SK-N-SH (cell line): Measurements from ENCODE around the gene ETV3. TPM values are rescaled to one million over a fixed set of nuclear protein-coding genes. Genes with fewer than 3 reads are reported as not detected.
A peak's percentile ranks its signal among the peaks of the same experiment; 100 is the strongest.

Experiments
- CTCF ChIA-PET: fragments of 300-600, 350-600 bp; formaldehyde crosslinking; extraction: SDS; loops from one replicate; lab custom pipeline; 2021; lab: Yijun Ruan, JAX
- POLR2A ChIA-PET: fragments of 350-600 bp; sonication (Branson Sonifier 250); formaldehyde crosslinking; extraction: SDS; loops from one replicate; lab custom pipeline; 2020; ENCODE audit warnings: antibody characterized with exemption, inconsistent platforms; lab: Yijun Ruan, JAX
- DNase-seq: peaks from one replicate; pipeline ENCODE4 v3.0.0; 2012
- H2AFZ ChIP-seq: fragments of 200-600 bp; sonication (generic); 2 replicates; pipeline ENCODE4 v1.8.1; 2016; ENCODE audit warnings: antibody characterized with exemption, mild to moderate bottlenecking, low read depth
- H3F3A ChIP-seq: fragments of 200-600 bp; sonication (generic); replicated peaks from 2 replicates; pipeline ENCODE3; 2016; ENCODE audit warnings: antibody characterized with exemption, mild to moderate bottlenecking; ENCODE audit not compliant: insufficient read depth
- H3K27ac ChIP-seq, 2 experiments: fragments of 200-500 bp in 1 of 2; fragments of 200-600 bp in 1 of 2; sonication (Bioruptor generic) in 1 of 2; sonication (generic), shearing (Covaris generic) in 1 of 2; 2 replicates each; pipeline versions ENCODE4 v1.5.1 to v1.6.1; 2014 to 2016; ENCODE audit warnings: low read depth in 2 of 2, inconsistent platforms in 1 of 2, low read length in 1 of 2, mild to moderate bottlenecking in 1 of 2, mixed read lengths in 1 of 2
- H3K27me3 ChIP-seq: fragments of 200-600 bp; sonication (generic), shearing (Covaris generic); 2 replicates; pipeline ENCODE4 v1.6.1; 2016; ENCODE audit warnings: mixed run types; ENCODE audit not compliant: insufficient read depth
- H3K36me3 ChIP-seq, 2 experiments: fragments of 200-500 bp in 1 of 2; fragments of 200-600 bp in 1 of 2; sonication (Bioruptor generic) in 1 of 2; sonication (generic) in 1 of 2; replicated peaks in 1 of 2; 2 replicates each; pipeline versions ENCODE3 to v1.5.1; 2014 to 2016; ENCODE audit warnings: low read length in 1 of 2, mild to moderate bottlenecking in 1 of 2; ENCODE audit not compliant: insufficient read depth in 2 of 2, control insufficient read depth in 1 of 2
- H3K4me1 ChIP-seq, 2 experiments: fragments of 200-500 bp in 1 of 2; fragments of 200-600 bp in 1 of 2; sonication (Bioruptor generic) in 1 of 2; sonication (generic), shearing (Covaris generic) in 1 of 2; 2 replicates each; pipeline versions ENCODE4 v1.5.1 to v1.6.1; 2014 to 2016; ENCODE audit warnings: low read depth in 1 of 2, low read length in 1 of 2, mixed run types in 1 of 2; ENCODE audit not compliant: insufficient read depth in 2 of 2, control insufficient read depth in 1 of 2
- H3K4me2 ChIP-seq: fragments of 200-600 bp; sonication (generic), shearing (Covaris generic); 2 replicates; pipeline ENCODE4 v1.6.1; 2017; ENCODE audit warnings: mixed run types
- H3K4me3 ChIP-seq, 2 experiments: fragments of 200-500 bp in 1 of 2; fragments of 200-600 bp in 1 of 2; sonication (Bioruptor generic) in 1 of 2; sonication (generic), shearing (Covaris generic) in 1 of 2; 2 replicates each; pipeline versions ENCODE4 v1.5.1 to v1.8.1; 2014 to 2016; ENCODE audit warnings: low read depth in 2 of 2, inconsistent platforms in 1 of 2, low read length in 1 of 2, mild to moderate bottlenecking in 1 of 2, mixed read lengths in 1 of 2, moderate library complexity in 1 of 2
- H3K79me2 ChIP-seq: fragments of 200-600 bp; sonication (generic); 2 replicates; pipeline ENCODE4 v1.8.1; 2017; ENCODE audit warnings: mild to moderate bottlenecking; ENCODE audit not compliant: insufficient read depth
- H3K9ac ChIP-seq: fragments of 200-600 bp; sonication (generic); 2 replicates; pipeline ENCODE4 v1.6.1; 2017; ENCODE audit warnings: mixed run types
- H3K9me2 ChIP-seq: fragments of 200-600 bp; sonication (generic); 2 replicates; pipeline ENCODE4 v1.6.1; 2017; ENCODE audit warnings: mixed run types
- H3K9me3 ChIP-seq: fragments of 200-600 bp; sonication (generic); 2 replicates; pipeline ENCODE4 v1.6.1; 2017; ENCODE audit warnings: mixed run types, mild to moderate bottlenecking, moderate library complexity
- H4K20me1 ChIP-seq: fragments of 200-600 bp; sonication (generic); 2 replicates; pipeline ENCODE4 v1.6.1; 2017; ENCODE audit warnings: mild to moderate bottlenecking, mixed run types; ENCODE audit not compliant: insufficient read depth
- CHD2 ChIP-seq: fragments of 150-350 bp; IDR thresholded peaks from 2 replicates; pipeline ENCODE4 v1.6.1; 2018; ENCODE audit warnings: low read length; ENCODE audit not compliant: partially characterized antibody
- CTCF ChIP-seq: fragments of 200-600 bp; sonication (generic); IDR thresholded peaks from 2 replicates; pipeline ENCODE4 v1.6.1; 2017; ENCODE audit warnings: antibody characterized with exemption, mild to moderate bottlenecking, moderate library complexity
- EP300 ChIP-seq, 2 experiments: IDR thresholded peaks; 2 replicates each; pipeline versions ENCODE4 v1.4.0 to v1.6.1; 2012; ENCODE audit warnings: borderline replicate concordance in 1 of 2, low read depth in 1 of 2, low read length in 1 of 2
- GABPA ChIP-seq: IDR thresholded peaks from 2 replicates; pipeline ENCODE4 v1.4.0; 2012; ENCODE audit warnings: low read depth, mild to moderate bottlenecking
- GATA2 ChIP-seq: sonication (generic); formaldehyde crosslinking; IDR thresholded peaks from 2 replicates; pipeline ENCODE4 v1.5.0; 2020; ENCODE audit warnings: mild to moderate bottlenecking, missing genetic modification reagents
- JUND ChIP-seq: IDR thresholded peaks from 2 replicates; pipeline ENCODE4 v1.4.0; 2012
- MXI1 ChIP-seq: IDR thresholded peaks from 2 replicates; pipeline ENCODE4 v1.6.1; 2012; ENCODE audit warnings: mild to moderate bottlenecking, low read depth, low read length, improper control_type of control experiment
- RAD21 ChIP-seq: IDR thresholded peaks from 2 replicates; pipeline ENCODE4 v1.6.1; 2012; ENCODE audit warnings: mild to moderate bottlenecking, low read length
- RFX5 ChIP-seq: IDR thresholded peaks from 2 replicates; pipeline ENCODE4 v1.6.1; 2012; ENCODE audit warnings: mild to moderate bottlenecking, improper control_type of control experiment, low read length
- SMC3 ChIP-seq: IDR thresholded peaks from 2 replicates; pipeline ENCODE4 v1.6.1; 2012; ENCODE audit warnings: low read depth, low read length, improper control_type of control experiment
- TAF1 ChIP-seq: IDR thresholded peaks from 2 replicates; pipeline ENCODE4 v1.6.1; 2012; ENCODE audit warnings: low read depth, mild to moderate bottlenecking, low read length, moderate library complexity, borderline replicate concordance
- TCF12 ChIP-seq: IDR thresholded peaks from 2 replicates; pipeline ENCODE4 v1.4.0; 2012
- USF1 ChIP-seq: IDR thresholded peaks from 2 replicates; pipeline ENCODE4 v1.4.0; 2012; ENCODE audit warnings: low read depth, borderline replicate concordance
- USF2 ChIP-seq: fragments of 150-350 bp; IDR thresholded peaks from 2 replicates; pipeline ENCODE4 v1.6.1; 2017; ENCODE audit warnings: antibody characterized with exemption, low read length, low read depth, borderline replicate concordance
- ZBTB33 ChIP-seq: IDR thresholded peaks from 2 replicates; pipeline ENCODE4 v1.4.0; 2012; ENCODE audit warnings: low read depth, borderline replicate concordance
- WGBS: methylation state at CpG from one replicate; pipeline ENCODE4 v1.1.6; 2017; ENCODE audit warnings: low lambda C conversion rate; 5-methylcytosine and 5-hydroxymethylcytosine counted together
- polyA plus RNA-seq, 3 experiments: library from polyadenylated mRNA; depleted of rRNA; stranded (reverse); fragments of >200 nt; gene quantifications; 2 replicates each; pipeline ENCODE4 v1.2.3, GENCODE V29; 2012

The ETV3 gene
- polyA plus RNA-seq, 1 of the 3 experiments (the other 2 are of a cell fraction) = 5.4 TPM

- no peak overlapping the region for H3K4me3 ChIP-seq
- TF ChIP-seq JUND = no peak
- no peak for TF ChIP-seq USF2
- no peaks in the 10 kb centered on the region for H3K36me3 ChIP-seq
- peaks cover 5 to 16% of the 10 kb centered on the region in 2 experiments; a peak in 3 of 4 replicates for H3K4me1 ChIP-seq
- no peak overlapping the region for H3K27ac ChIP-seq
- H3K9ac ChIP-seq = no peak overlapping the region
- no peaks in the 10 kb centered on the region for H3K27me3 ChIP-seq
- DNase-seq = no peak
- H3K4me2 ChIP-seq = no peak overlapping the region
- no peaks in the 10 kb centered on the region for H3K9me3 ChIP-seq
- no peak overlapping the region for H2AFZ ChIP-seq
- ChIA-PET CTCF (interaction anchor here (1.0 to 15.8 kb wide), 6 partner anchors 12 to 341 kb away, joined by 3 to 194 read pairs (median 3); partner anchors contain the start of gene NTRK1), POLR2A (no interaction called here)
- peaks cover 6% of the 10 kb centered on the region for H4K20me1 ChIP-seq
- H3K79me2 ChIP-seq = peaks cover 7% of the 10 kb centered on the region
- 55% methylated on average over 2 of the region's 2 CpGs for WGBS
- peaks cover 15% of the 10 kb centered on the region for H3F3A ChIP-seq
- no peaks in the 10 kb centered on the region for H3K9me2 ChIP-seq
Measured at GRCh38 chr1:157142201-157142600, 4.0 kb upstream of the ETV3 start.

- H3K4me1 ChIP-seq = peaks cover 11 to 25% of the 10 kb centered on the region in 2 experiments; a peak in 3 of 4 replicates
- peak overlapping the region in 1 of 2 experiments; percentile 86; a peak in 2 of 4 replicates for H3K27ac ChIP-seq
- peaks cover 15% of the 10 kb centered on the region for H4K20me1 ChIP-seq
- H3K9ac ChIP-seq = no peak overlapping the region
- H3K36me3 ChIP-seq = no peaks in the 10 kb centered on the region
- POLR2A ChIA-PET = no interaction called here
- H3K79me2 ChIP-seq = peaks cover 16% of the 10 kb centered on the region
- DNase-seq = peak; percentile 33
- H2AFZ ChIP-seq = no peak overlapping the region
- H3F3A ChIP-seq = peaks cover 18% of the 10 kb centered on the region
- no peaks in the 10 kb centered on the region for H3K9me3 ChIP-seq
- no peaks in the 10 kb centered on the region for H3K9me2 ChIP-seq
- H3K27me3 ChIP-seq = no peaks in the 10 kb centered on the region
- no peak overlapping the region for H3K4me2 ChIP-seq
- CTCF ChIA-PET = interaction anchor here (1.0 to 15.8 kb wide), 7 partner anchors 12 to 340 kb away, joined by 3 to 194 read pairs (median 3); partner anchors contain the start of gene NTRK1
- 71% methylated on average over 4 of the region's 4 CpGs for WGBS
- no peak for TF ChIP-seq CTCF
- no peak for TF ChIP-seq ZBTB33
- TF ChIP-seq GABPA = no peak
- no peak for TF ChIP-seq MXI1
- no peak for TF ChIP-seq USF1
- no peak for TF ChIP-seq TCF12
- no peak for TF ChIP-seq CHD2
- peak; percentile 18; the same call in 1 of the 2 replicates for TF ChIP-seq RFX5
- peak in 1 of 2 experiments; percentile 62; a peak in 2 of 4 replicates for TF ChIP-seq EP300 (IDR thresholded peaks at IDR 0.05; ENCODE audit: borderline replicate concordance in 1 of 2, low read depth in 1 of 2, low read length in 1 of 2)
- peak; percentile 17; the same call in 1 of the 2 replicates for TF ChIP-seq RAD21
- no peak for TF ChIP-seq SMC3
- TF ChIP-seq TAF1 = no peak
- TF ChIP-seq GATA2 = peak; percentile 91
- TF ChIP-seq, all 33 proteins: peak for 4
- H3K4me3 ChIP-seq = no peak overlapping the region
Measured at GRCh38 chr1:157141212-157141855, 3.1 kb upstream of the ETV3 start.
